Breast epithelium (tissue), 3 donors: ENCODE data around the gene CKAP4.

ENCODE experiments used
- POLR2A ChIP-seq: fragments of 450-650 bp; IDR thresholded peaks from one replicate; pipeline ENCODE4 v1.6.1; 2016; ENCODE audit warnings: antibody characterized with exemption, mild to moderate bottlenecking, moderate library complexity
- TF ChIP-seq, protein P1 (sequence below), 3 donors: fragments of 450-650 bp; IDR thresholded peaks; one replicate each; pipeline ENCODE4 v1.5.1; 2016 to 2017; ENCODE audit warnings: antibody characterized with exemption in 3 of 3, mild to moderate bottlenecking in 3 of 3, moderate library complexity in 3 of 3

- TF ChIP-seq, protein P1, sequence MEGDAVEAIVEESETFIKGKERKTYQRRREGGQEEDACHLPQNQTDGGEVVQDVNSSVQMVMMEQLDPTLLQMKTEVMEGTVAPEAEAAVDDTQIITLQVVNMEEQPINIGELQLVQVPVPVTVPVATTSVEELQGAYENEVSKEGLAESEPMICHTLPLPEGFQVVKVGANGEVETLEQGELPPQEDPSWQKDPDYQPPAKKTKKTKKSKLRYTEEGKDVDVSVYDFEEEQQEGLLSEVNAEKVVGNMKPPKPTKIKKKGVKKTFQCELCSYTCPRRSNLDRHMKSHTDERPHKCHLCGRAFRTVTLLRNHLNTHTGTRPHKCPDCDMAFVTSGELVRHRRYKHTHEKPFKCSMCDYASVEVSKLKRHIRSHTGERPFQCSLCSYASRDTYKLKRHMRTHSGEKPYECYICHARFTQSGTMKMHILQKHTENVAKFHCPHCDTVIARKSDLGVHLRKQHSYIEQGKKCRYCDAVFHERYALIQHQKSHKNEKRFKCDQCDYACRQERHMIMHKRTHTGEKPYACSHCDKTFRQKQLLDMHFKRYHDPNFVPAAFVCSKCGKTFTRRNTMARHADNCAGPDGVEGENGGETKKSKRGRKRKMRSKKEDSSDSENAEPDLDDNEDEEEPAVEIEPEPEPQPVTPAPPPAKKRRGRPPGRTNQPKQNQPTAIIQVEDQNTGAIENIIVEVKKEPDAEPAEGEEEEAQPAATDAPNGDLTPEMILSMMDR (IDR thresholded peaks at IDR 0.05), result no peak
- TF ChIP-seq POLR2A, result no peak
Observed at GRCh38 chr12:106274012-106274411, 26.2 kb upstream of the CKAP4 start.
